NCI-H2227 (cell line): Measurements from ENCODE around the gene FBXO31.
"Not testable (repeated sequence)": the region's sequence is repeated elsewhere in the genome, so short reads cannot be mapped to it uniquely, and the experiment has no call there.

Experiments
- DNase-seq: peaks from one replicate; lab custom pipeline; 2025; ENCODE audit not compliant: unreplicated experiment; lab: John Stamatoyannopoulos, UW

Gene FBXO31

DNA sequence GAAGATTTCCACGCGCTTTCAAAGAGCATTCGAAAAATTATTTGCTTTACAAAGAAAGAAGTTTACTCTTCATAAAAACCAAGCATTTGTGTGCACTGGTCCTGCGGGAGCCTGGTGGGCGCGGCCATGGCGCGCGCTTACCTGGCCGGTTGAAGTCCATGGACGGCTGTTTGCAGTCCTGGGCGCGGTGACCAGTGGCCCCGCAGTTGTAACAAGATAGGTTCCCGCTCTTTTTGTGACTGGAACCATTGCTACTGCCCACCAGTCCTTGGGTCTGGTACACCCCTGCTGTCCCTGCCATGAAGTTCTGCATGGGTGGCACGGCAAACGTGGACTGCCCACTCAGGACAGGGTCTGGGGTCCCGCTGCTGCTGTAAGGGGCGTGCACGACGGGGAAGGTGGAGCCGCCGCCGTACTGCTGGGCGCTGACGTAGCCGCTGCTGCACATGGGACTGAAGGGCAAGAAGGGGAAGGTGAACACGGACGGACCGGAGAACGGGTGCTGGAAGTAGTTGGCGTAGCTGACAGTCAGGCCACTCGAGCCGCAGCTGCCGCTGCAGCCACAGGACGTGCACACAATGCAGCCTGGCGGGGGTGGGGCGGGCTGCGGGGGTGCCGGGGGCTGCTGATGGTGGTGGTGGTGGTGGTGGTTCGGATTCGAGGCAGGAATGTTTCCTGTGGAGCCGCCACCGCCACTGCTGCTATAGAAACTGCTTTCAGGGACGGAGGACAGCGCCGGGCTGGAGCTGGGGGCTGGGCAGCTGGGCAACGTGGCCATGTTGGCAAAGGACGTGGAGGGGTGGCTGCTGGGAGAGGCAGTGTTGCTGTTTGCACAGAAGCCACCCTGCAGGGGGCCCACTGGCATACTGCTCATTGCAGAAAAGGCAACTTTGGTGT, 28.0 kb upstream of the FBXO31 start:
- no peak for DNase-seq

- no peak for DNase-seq
These were observed 27.4 kb upstream of the FBXO31 start for GRCh38 chr16:87410968-87411367.

- no peak for DNase-seq
These were observed 27.0 kb upstream of the FBXO31 start for GRCh38 chr16:87410530-87410929.

DNA sequence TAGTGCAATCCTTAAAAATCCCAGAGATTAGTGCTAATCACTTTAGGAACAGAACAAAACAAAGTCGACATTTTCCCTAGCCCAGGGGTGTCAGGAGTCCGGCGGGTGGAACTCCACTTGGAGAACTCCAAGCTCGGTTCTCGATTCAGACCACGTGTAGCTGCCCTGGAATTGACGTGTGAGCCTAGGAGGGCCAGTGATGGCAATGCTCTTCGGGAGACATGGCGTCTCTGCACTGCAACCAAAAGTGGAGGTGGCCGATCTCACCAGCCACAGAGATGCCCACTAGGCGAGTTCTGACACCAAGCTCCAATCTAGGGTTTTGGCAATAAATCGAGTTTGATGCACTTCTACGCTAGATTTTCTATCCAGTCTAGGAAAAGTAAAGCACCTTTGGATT, 26.2 kb upstream of the FBXO31 start:
- no peak for DNase-seq

GRCh38 chr16:87409153-87409552, 25.6 kb upstream of the FBXO31 start:
- no peak for DNase-seq

- DNase-seq = no peak
These were observed 24.0 kb upstream of the FBXO31 start for GRCh38 chr16:87407511-87408112.

GRCh38 chr16:87406495-87407088, 23.0 kb upstream of the FBXO31 start:
- DNase-seq = no peak

DNA sequence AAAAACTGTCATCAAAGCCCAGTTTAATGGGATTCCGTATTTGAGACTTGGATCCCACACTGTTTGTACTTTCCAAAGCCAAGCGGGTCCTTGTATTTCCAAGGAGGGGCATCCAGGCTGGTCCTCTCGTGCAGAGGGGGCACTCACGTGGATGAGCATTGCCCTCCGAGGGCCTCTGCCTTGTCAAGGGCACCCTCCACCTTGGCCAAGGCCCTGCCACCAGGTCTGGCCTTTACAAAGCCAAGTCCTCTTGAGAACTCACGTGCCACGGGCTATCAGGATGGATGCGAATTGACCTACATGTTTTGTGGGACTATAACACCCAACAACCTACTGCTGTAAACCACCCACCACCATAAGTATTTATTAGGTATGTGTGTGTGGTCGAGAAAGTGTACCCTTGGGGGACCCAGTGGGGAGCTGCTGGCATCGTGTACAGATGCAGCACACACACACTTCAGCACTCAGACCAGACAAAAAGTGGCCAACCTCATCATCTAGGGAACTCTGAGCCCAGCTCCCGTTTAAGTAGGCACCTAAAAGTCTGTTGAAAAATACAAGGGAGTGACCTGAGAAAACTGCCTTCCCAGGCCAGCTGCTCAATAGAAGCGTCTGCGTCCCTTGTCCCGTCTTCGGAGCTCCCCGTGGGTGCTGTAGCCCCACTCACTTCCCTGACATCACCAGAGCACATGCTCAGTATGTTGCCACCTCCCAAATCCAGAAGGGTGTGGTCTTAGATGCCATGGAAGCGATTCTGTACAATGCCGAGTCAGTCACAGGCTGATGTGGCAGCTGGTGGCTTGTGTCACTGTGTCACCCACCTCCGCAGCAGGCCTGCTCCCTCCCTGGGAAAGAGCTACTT, 21.4 kb upstream of the FBXO31 start:
- DNase-seq = no peak

DNA sequence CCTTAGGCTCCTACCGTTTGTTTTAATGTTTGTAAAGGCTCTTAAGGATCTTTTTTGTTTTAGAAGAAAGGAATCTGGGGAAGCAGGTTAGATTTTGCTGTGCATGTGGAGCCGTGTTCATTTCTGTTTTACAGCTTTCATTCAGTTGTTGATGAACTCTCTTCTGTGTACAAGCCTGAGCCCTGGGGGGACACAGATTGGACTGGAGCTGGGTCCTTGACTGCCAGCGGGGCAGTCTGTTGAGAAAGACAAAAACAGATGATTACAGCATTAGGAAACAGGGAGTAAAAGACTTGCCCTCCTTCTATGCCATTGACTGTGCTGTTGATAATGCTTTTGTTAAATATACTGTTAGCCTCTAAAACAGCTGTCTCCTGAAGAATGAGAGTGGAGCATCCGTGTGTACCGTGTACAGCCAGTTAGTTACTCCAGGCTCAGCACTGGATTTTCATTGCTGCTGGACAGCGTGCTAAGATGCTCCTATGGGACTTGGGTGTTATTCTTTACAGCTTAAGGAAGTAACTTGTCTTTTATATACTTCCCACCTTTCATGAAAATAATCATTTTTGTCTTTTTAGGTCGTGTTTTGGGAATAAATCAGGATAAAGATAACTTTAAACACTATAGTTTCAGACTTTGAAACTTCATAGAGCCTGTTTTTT, 11.7 kb upstream of the FBXO31 start:
- DNase-seq = no peak

GRCh38 chr16:87393680-87394055, 10.1 kb upstream of the FBXO31 start:
- no peak for DNase-seq

DNA sequence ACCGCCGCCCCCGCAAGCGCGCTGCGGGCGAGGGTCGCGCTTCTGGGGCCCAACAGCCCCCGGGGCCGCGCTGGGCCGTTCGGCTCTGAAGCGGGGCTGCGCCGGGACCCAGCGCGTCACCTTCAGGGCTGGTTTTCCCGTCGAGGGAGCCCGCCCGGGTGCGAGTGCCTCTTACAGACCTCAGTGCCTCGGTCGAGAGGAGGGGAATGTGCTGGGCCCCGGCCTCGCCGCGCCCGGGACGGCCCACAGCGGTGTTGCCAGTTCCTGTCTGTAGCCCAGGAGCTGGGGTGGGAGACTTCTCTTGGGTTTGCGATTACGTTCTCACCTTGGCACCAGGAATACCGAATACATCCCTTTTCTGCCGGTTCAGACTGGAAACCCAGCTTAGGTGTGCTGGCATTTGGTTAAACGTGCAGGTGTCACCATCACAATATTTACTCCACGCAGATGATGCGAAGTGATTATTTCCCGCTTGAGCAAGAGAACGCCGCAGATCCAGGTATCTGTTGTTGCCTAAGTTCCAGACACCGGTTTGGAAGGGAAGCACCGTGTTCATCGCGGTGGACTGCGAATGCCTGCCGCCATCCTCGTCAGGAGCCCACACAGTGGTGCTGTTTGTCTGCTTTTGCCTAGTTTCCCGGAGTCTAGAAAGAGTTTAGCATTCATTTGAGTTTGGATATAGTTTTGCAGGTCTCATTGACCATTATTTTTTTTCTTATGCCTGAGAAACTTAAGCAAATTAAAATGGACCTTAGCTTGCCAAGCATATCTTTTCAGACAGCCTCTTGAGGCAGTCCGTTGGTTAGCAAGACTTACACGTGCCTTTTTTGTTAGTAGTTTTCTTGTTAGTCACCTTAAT, 9.5 kb upstream of the FBXO31 start:
- DNase-seq = peak; percentile 22

DNA sequence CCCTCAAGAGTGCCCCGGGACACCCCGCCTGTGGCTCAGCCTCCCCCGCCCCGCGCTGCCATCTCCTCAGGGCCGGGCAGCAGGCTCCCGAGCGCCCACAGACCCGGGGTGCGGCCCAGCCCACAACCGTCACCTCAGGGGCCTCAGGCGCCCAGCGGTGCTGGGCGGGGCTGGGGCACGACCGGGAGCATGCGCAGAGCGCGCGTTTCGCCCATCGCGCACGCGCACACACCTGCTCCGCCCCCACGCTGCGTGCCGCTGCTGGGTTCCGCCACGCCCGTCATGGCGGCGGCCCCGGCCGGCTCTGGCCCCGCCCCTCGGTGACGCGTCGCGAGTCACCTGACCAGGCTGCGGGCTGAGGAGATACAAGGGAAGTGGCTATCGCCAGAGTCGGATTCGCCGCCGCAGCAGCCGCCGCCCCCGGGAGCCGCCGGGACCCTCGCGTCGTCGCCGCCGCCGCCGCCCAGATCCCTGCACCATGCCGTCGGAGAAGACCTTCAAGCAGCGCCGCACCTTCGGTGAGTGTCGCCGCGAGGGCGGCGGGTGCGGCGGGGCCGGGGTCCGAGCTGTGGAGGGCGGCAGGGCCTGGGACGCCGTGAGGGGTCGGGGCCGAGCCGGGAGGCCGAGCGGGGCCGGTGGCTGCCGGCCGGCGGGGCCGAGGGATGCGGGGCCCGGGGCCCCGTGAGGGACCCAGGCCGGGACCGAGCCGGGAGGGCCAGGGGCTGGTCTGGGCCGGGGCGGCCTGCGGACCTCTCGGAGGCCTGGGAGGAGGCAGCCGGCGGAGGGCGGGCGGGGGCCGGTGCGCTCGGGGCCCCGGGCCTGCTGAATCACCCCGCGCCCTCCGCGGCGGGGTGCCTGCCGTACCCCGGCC, 8.6 kb upstream of the FBXO31 start, which contains the start of gene MAP1LC3B:
MAP1LC3B (plus strand) TSS at position 387 of the 871 bp plus-strand sequence; CDS start at position 479, 92 bp downstream.
- DNase-seq = peak; percentile 95

DNA sequence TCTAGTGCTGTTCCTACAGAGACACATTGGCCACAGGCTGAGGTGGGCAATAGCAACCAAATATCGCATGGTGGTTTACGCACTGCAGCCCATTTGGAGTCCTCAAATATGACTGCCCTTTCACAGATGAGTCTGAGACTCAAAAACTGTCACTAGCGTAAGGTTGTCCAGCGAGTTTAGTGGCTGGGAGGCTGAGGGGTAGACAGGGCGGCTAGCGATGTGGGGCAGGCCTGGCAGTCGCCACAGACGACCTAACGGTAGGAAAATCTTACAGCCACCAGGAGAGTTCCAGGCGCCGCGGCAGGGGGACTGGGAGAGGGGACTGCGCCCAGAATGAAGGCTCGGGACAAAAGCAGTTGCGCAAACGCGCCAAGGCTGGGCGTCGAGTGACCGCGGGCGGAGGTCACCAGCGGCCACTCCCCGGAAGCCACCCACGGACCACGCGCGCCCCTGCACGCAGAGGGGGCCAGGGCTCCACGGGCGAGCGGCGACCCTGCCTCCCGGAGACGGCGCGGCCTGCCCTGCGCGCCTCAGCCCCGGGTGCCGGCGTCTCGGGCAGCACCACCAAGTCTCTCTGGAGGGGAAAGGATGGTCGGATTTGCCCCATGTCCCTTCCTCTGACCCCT, 7.9 kb upstream of the FBXO31 start:
- no peak for DNase-seq

GRCh38 chr16:87390641-87391323, 7.2 kb upstream of the FBXO31 start:
- DNase-seq = no peak

DNA sequence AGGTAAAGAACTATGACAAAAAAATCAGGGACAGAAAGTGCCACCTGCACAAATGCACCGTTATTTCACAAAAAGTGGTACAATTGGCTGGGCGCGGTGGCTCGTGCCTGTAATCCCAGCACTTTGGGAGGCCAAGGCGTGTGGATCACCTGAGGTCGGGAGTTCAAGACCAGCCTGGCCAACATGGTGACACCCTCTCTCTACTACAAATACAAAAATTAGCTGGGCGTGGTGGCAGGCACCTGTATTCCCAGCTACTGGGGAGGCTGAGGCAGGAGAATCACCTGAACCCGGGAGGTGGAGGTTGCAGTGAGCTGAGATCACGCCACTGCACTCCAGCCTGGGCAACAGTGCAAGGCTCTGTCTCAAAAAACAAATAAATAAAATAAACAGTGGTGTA, 6.3 kb upstream of the FBXO31 start:
- not testable (repeated sequence) for DNase-seq

DNA sequence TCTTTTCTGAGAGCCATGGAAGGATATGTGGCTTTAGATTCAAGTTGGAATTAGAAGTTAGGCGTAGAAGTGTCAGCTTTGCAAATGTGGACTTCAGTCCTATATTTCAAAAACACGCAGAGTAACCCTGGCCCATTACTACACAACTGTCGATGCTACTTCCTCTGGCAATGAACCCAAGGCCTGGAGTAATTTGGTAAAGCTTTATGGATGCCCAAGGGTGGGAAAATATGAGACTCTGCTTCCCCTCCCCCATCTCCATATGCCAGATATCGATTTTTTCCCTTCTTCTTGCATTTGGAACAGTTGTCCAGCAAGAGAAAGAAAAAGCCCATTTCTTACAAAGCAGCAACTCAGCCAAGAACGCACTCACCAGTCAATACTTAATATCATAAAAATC, 5.7 kb upstream of the FBXO31 start:
- peak; percentile 77 for DNase-seq

DNA sequence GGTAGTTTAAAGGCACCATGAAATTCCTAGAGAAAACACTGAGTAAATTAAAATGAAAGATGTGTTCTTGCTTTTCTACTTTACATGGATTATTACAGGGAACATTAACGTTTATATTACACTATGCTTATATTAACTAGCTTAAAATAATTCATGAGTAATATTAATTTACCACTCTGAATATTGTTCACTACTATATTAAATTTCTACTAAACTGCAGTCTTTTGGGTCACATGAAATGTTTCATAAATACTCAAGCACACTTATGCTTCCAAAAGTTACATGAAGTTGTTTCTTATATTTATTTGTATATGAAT, 5.2 kb upstream of the FBXO31 start:
- DNase-seq = no peak
